Mucosa of descending colon (tissue), 3 donors: Measurements from ENCODE around the gene BNC2. TPM values are rescaled to one million over a fixed set of nuclear protein-coding genes. Genes with fewer than 3 reads are reported as not detected.

ENCODE experiments used
- ATAC-seq: fragments of 200-7000 bp; cut with Tn5 transposase; one replicate; pipeline ENCODE4 v1.9.1; 2020; ENCODE audit warnings: mild to moderate bottlenecking, moderate library complexity
- DNase-seq, 3 donors: peaks; one replicate each; pipeline ENCODE4 v3.0.0-alpha.2; 2020
- H3K36me3 ChIP-seq: fragments of 200-600 bp; one replicate; pipeline ENCODE4 v1.8.0; 2021; ENCODE audit warnings: low read depth, mild to moderate bottlenecking
- H3K4me1 ChIP-seq: fragments of 200-600 bp; one replicate; pipeline ENCODE4 v1.8.0; 2021; ENCODE audit warnings: low read depth, mild to moderate bottlenecking
- H3K4me3 ChIP-seq: fragments of 200-600 bp; one replicate; pipeline ENCODE4 v1.8.0; 2021; ENCODE audit warnings: mild to moderate bottlenecking
- H3K9me3 ChIP-seq: fragments of 200-600 bp; one replicate; pipeline ENCODE4 v1.8.0; 2021; ENCODE audit warnings: mild to moderate bottlenecking
- intact Hi-C, 2 donors: fragments of 100-400 bp; cut with DNase I in 1 of 2; cut with micrococcal nuclease in 1 of 2; formaldehyde crosslinking; loops; one replicate each; pipeline versions ENCODE4 v1.11.0 to v1.11.1; 2022; cut with DNase I, micrococcal nuclease
- total RNA-seq, 3 donors: library from RNA; stranded (reverse); fragmentation: NEBNext Ultra II Directional in 2 of 3; extraction: Animal tissue kit (Norgen Biotek cat#: 25700) in 2 of 3; gene quantifications; one replicate each; pipeline versions ENCODE4 v1.2.1 to v1.2.4, GENCODE V29; 2021 to 2023
- TF ChIP-seq, protein P1 (sequence below): fragments of 200-600 bp; IDR thresholded peaks from one replicate; pipeline ENCODE4 v1.8.0; 2022; ENCODE audit warnings: antibody characterized with exemption, mild to moderate bottlenecking
- donor health status: DM: no; HTN: no; CAD: no; lungs with moderate emphysema.
- donor health status: DM: no; HTN: no; CAD: no.
- donor health status: DM: no; HTN: yes; CAD: no.

BNC2 gene
- total RNA-seq, 3 donors from 2014 or later, result 8.2 to 192 (median 12.0) TPM

DNA sequence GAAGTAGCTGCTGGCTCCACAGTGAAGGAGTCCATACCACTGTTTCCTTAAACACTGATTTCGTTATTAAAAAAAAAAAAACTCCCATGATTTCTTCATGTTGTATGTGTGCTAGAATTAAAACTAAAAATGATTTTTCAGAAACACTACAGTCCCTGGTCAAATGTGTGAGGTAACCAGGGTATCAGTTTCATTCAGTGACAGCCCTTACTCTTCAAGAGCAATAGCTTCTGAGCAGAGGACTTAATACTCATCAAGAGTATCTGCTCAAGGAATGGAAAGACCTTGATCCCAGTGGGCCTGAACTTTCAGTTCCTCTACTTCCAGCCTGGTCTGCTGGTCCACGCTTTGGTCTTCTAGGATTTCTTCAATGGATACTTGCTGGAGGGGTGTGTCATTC, 95.1 kb downstream of the BNC2 start:
- intact Hi-C loops, result no loop called here
- TF ChIP-seq, protein P1, sequence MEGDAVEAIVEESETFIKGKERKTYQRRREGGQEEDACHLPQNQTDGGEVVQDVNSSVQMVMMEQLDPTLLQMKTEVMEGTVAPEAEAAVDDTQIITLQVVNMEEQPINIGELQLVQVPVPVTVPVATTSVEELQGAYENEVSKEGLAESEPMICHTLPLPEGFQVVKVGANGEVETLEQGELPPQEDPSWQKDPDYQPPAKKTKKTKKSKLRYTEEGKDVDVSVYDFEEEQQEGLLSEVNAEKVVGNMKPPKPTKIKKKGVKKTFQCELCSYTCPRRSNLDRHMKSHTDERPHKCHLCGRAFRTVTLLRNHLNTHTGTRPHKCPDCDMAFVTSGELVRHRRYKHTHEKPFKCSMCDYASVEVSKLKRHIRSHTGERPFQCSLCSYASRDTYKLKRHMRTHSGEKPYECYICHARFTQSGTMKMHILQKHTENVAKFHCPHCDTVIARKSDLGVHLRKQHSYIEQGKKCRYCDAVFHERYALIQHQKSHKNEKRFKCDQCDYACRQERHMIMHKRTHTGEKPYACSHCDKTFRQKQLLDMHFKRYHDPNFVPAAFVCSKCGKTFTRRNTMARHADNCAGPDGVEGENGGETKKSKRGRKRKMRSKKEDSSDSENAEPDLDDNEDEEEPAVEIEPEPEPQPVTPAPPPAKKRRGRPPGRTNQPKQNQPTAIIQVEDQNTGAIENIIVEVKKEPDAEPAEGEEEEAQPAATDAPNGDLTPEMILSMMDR, result no peak
- H3K4me1 ChIP-seq, result no peaks in the 10 kb centered on the region

DNA sequence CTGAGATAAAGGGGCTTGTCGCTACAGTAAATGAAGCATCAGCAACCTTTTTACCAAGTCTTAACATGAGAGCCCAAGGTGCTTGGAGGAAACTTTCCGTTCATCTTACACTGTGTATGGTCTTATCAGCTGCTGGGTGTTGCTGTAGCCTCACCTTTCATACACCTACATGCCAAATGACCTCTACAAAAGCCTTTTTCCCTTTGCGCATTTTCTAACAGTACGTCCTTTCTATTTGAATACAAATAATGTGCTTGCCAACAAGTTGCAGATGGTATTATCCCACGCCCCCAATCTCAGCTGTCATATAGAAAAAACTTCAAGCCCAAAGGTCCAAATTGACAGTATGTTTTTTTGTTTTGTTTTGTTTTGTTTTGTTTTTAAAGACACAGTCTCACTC, 96.9 kb downstream of the BNC2 start:
- ATAC-seq, result no peak
- Histone ChIP-seq H3K9me3 (no peaks in the 10 kb centered on the region), H3K36me3 (no peaks in the 10 kb centered on the region), H3K4me3 (no peak overlapping the region), H3K4me1 (no peaks in the 10 kb centered on the region)
- DNase-seq, result no peak
- intact Hi-C loops, result no loop called here
- TF ChIP-seq, protein P1, result no peak

More for the DNA sequence above, 95.1 kb downstream of the BNC2 start:
- DNase-seq (no peak), ATAC-seq (no peak)
- H3K36me3 ChIP-seq, result no peaks in the 10 kb centered on the region
- H3K9me3 ChIP-seq, result no peaks in the 10 kb centered on the region
- no peak overlapping the region for H3K4me3 ChIP-seq

GRCh38 chr9:16773116-16773515, 97.4 kb downstream of the BNC2 start:
- Histone ChIP-seq H3K9me3 (no peaks in the 10 kb centered on the region), H3K4me1 (no peaks in the 10 kb centered on the region), H3K36me3 (no peaks in the 10 kb centered on the region), H3K4me3 (no peak overlapping the region)
- no peak for DNase-seq
- no peak for ATAC-seq
- intact Hi-C loops, result no loop called here
- TF ChIP-seq, protein P1, result no peak

GRCh38 chr9:16771356-16771755, 99.1 kb downstream of the BNC2 start:
- intact Hi-C loops, result no loop called here
- DNase-seq (no peak), ATAC-seq (no peak)
- H3K36me3 ChIP-seq, result no peaks in the 10 kb centered on the region
- H3K9me3 ChIP-seq, result no peaks in the 10 kb centered on the region
- TF ChIP-seq, protein P1, result no peak
- H3K4me1 ChIP-seq, result no peaks in the 10 kb centered on the region
- H3K4me3 ChIP-seq, result no peak overlapping the region

GRCh38 chr9:16769291-16769690, 101.2 kb downstream of the BNC2 start:
- Histone ChIP-seq H3K36me3 (no peaks in the 10 kb centered on the region), H3K4me1 (no peaks in the 10 kb centered on the region), H3K4me3 (no peak overlapping the region), H3K9me3 (no peaks in the 10 kb centered on the region)
- ATAC-seq (no peak), DNase-seq (no peak)
- TF ChIP-seq, protein P1, result no peak
- intact Hi-C loops, result no loop called here

DNA sequence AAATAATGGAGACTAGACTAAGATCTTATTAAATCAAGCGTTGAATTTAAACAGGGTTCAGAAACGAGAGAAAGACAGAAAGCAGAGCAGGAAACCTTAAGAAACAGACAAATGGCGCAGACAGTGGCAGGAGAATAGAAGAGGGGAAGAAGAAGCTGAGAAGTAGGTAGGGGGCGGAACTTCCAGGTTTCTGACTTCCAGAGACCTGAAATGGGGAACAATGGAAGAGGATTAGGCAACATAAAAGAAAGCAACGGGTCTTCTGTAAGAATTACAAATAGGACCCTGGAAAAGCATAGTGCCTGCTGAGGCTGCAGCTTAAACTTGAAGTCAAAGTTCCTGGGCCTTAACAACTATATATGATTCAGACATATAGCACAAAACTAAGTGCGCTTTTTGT, 101.7 kb downstream of the BNC2 start:
- Histone ChIP-seq H3K36me3 (no peaks in the 10 kb centered on the region), H3K4me1 (no peaks in the 10 kb centered on the region), H3K9me3 (no peaks in the 10 kb centered on the region), H3K4me3 (no peak overlapping the region)
- DNase-seq, result no peak
- ATAC-seq, result no peak
- intact Hi-C loops, result no loop called here
- TF ChIP-seq, protein P1, result no peak
